H1 (cell line): ENCODE measurements around the gene RABGGTA. TPM values are rescaled to one million over a fixed set of nuclear protein-coding genes. Genes with fewer than 3 reads are reported as not detected.

ENCODE experiments used
- CTCF ChIA-PET: fragments of 300-600 bp; sonication (Branson Sonifier 250); formaldehyde crosslinking; loops from one replicate; lab custom pipeline; 2021; ENCODE audit not compliant: partially characterized antibody; lab: Charles Lee
- POLR2A ChIA-PET: fragments of 300-600 bp; sonication (Branson Sonifier 250); formaldehyde crosslinking; loops from one replicate; lab custom pipeline; 2021; ENCODE audit warnings: inconsistent platforms; ENCODE audit not compliant: partially characterized antibody; lab: Charles Lee
- DNase-seq, 2 experiments: peaks; one replicate each; pipeline versions ENCODE4 v3.0.0 to v3.0.0-alpha.2; 2010 to 2022; ENCODE audit warnings: low spot score in 2 of 2, low read depth in 1 of 2, mixed read lengths in 1 of 2
- FAIRE-seq: peaks from 2 replicates; lab custom pipeline; 2011; peaks lifted over from hg19 to GRCh38; lab: Jason Lieb, UNC
- H2AFZ ChIP-seq: 2 replicates; pipeline ENCODE4 v1.8.1; 2012; ENCODE audit warnings: low read length, inconsistent platforms
- H2AK5ac ChIP-seq: 2 replicates; pipeline ENCODE4 v1.6.1; 2013; ENCODE audit warnings: low read depth, low read length
- H2BK120ac ChIP-seq: replicated peaks from 2 replicates; pipeline ENCODE3; 2013; ENCODE audit warnings: low read depth, low read length, inconsistent platforms
- H2BK12ac ChIP-seq: 2 replicates; pipeline ENCODE4 v1.6.1; 2013; ENCODE audit warnings: low read depth, low read length
- H2BK15ac ChIP-seq: 2 replicates; pipeline ENCODE4 v1.6.1; 2013; ENCODE audit warnings: low read length
- H2BK20ac ChIP-seq: 2 replicates; pipeline ENCODE4 v1.6.1; 2013; ENCODE audit warnings: low read length
- H2BK5ac ChIP-seq: 2 replicates; pipeline ENCODE4 v1.6.1; 2013; ENCODE audit warnings: low read depth, low read length
- H3K14ac ChIP-seq: 2 replicates; pipeline ENCODE4 v1.6.1; 2013; ENCODE audit warnings: inconsistent platforms; ENCODE audit not compliant: insufficient read length
- H3K18ac ChIP-seq: 2 replicates; pipeline ENCODE4 v1.6.1; 2013; ENCODE audit warnings: low read length; ENCODE audit errors: extremely low read depth
- H3K23ac ChIP-seq: 2 replicates; pipeline ENCODE4 v1.6.1; 2013; ENCODE audit warnings: inconsistent platforms; ENCODE audit not compliant: insufficient read length
- H3K23me2 ChIP-seq: 2 replicates; pipeline ENCODE4 v1.6.1; 2013; ENCODE audit warnings: low read depth, low read length
- H3K27ac ChIP-seq: 2 replicates; pipeline ENCODE4 v1.6.1; 2011; ENCODE audit warnings: low read depth, low read length, inconsistent platforms
- H3K27me3 ChIP-seq, 4 experiments: replicated peaks in 1 of 4; 1 replicate in 1 of 4; 2 replicates in 3 of 4; pipeline versions ENCODE4 v1.6.1 to v1.8.1; 2011 to 2013; ENCODE audit warnings: low read length in 3 of 4, mild to moderate bottlenecking in 3 of 4, inconsistent platforms in 2 of 4, mixed read lengths in 2 of 4, moderate library complexity in 1 of 4; ENCODE audit not compliant: control insufficient read depth in 3 of 4, insufficient read depth in 3 of 4; ENCODE audit errors: extremely low read depth in 1 of 4
- H3K36me3 ChIP-seq, 4 experiments: 2 replicates each; pipeline versions ENCODE4 v1.6.1 to v1.8.1; 2011 to 2013; ENCODE audit warnings: mild to moderate bottlenecking in 4 of 4, low read length in 3 of 4, moderate library complexity in 2 of 4, control low read depth in 1 of 4, inconsistent platforms in 1 of 4; ENCODE audit not compliant: insufficient read depth in 4 of 4, control insufficient read depth in 2 of 4
- H3K4ac ChIP-seq: replicated peaks from 2 replicates; pipeline ENCODE3; 2013; ENCODE audit warnings: low read length, low read depth, mixed read lengths, inconsistent platforms; ENCODE audit not compliant: insufficient read length
- H3K4me1 ChIP-seq, 4 experiments: replicated peaks in 1 of 4; 1 replicate in 1 of 4; 2 replicates in 3 of 4; pipeline versions ENCODE4 v1.6.1 to v1.8.1; 2011 to 2013; ENCODE audit warnings: low read length in 3 of 4, inconsistent platforms in 2 of 4, mixed read lengths in 1 of 4; ENCODE audit not compliant: insufficient read depth in 4 of 4, control insufficient read depth in 3 of 4
- H3K4me2 ChIP-seq, 2 experiments: 2 replicates each; pipeline versions ENCODE4 v1.6.1 to v1.8.1; 2011 to 2013; ENCODE audit warnings: low read depth in 2 of 2, low read length in 2 of 2, control low read depth in 1 of 2, inconsistent platforms in 1 of 2, mild to moderate bottlenecking in 1 of 2; ENCODE audit not compliant: insufficient read depth in 1 of 2
- H3K4me3 ChIP-seq, 4 experiments: fragments of 200-600, 300-600 bp in 1 of 4; sonication (generic), shearing (Covaris generic), sonication (Bioruptor Twin) in 1 of 4; 2 replicates each; pipeline versions ENCODE4 v1.5.1 to v1.8.1; 2011 to 2016; ENCODE audit warnings: low read length in 4 of 4, low read depth in 3 of 4, control low read depth in 2 of 4, inconsistent platforms in 2 of 4, mild to moderate bottlenecking in 2 of 4, mixed read lengths in 1 of 4, moderate library complexity in 1 of 4; ENCODE audit not compliant: insufficient read depth in 2 of 4; ENCODE audit errors: extremely low read depth in 1 of 4
- H3K56ac ChIP-seq: replicated peaks from 2 replicates; pipeline ENCODE3; 2013; ENCODE audit warnings: low read depth, mild to moderate bottlenecking, mixed read lengths, low read length, inconsistent platforms; ENCODE audit not compliant: insufficient read length
- H3K79me1 ChIP-seq: 2 replicates; pipeline ENCODE4 v1.6.1; 2013; ENCODE audit warnings: low read depth, low read length, control low read depth
- H3K79me2 ChIP-seq, 2 experiments: 2 replicates each; pipeline versions ENCODE4 v1.6.1 to v1.8.1; 2012 to 2013; ENCODE audit warnings: low read length in 2 of 2, mild to moderate bottlenecking in 2 of 2, inconsistent platforms in 1 of 2; ENCODE audit not compliant: insufficient read depth in 2 of 2, control insufficient read depth in 1 of 2
- H3K9ac ChIP-seq, 4 experiments: replicated peaks in 1 of 4; 1 replicate in 1 of 4; 2 replicates in 3 of 4; pipeline versions ENCODE4 v1.6.1 to v1.8.1; 2011 to 2013; ENCODE audit warnings: low read depth in 3 of 4, low read length in 3 of 4, control low read depth in 2 of 4, mild to moderate bottlenecking in 2 of 4, moderate library complexity in 2 of 4, inconsistent platforms in 1 of 4; ENCODE audit errors: extremely low read depth in 1 of 4
- H3K9me3 ChIP-seq, 2 experiments: 2 replicates each; pipeline versions ENCODE4 v1.6.1 to v1.8.1; 2012 to 2013; ENCODE audit warnings: mild to moderate bottlenecking in 2 of 2, moderate library complexity in 2 of 2, control low read depth in 1 of 2, inconsistent platforms in 1 of 2, low read depth in 1 of 2, low read length in 1 of 2, mixed read lengths in 1 of 2; ENCODE audit not compliant: insufficient read depth in 2 of 2
- H4K20me1 ChIP-seq, 2 experiments: replicated peaks in 1 of 2; 2 replicates each; pipeline versions ENCODE3 to v1.8.1; 2011 to 2013; ENCODE audit warnings: inconsistent platforms in 2 of 2, low read length in 2 of 2, mild to moderate bottlenecking in 1 of 2; ENCODE audit not compliant: insufficient read depth in 2 of 2, control insufficient read depth in 1 of 2
- H4K5ac ChIP-seq: 2 replicates; pipeline ENCODE4 v1.6.1; 2013; ENCODE audit warnings: low read length, low read depth, mixed read lengths, inconsistent platforms; ENCODE audit not compliant: insufficient read length
- H4K8ac ChIP-seq: 2 replicates; pipeline ENCODE4 v1.8.0; 2013; ENCODE audit warnings: mild to moderate bottlenecking, moderate library complexity, low read length, inconsistent platforms; ENCODE audit not compliant: insufficient read depth; ENCODE audit errors: extremely low read depth
- H4K91ac ChIP-seq: replicated peaks from 2 replicates; pipeline ENCODE3; 2013; ENCODE audit warnings: low read length, mixed read lengths, inconsistent platforms; ENCODE audit not compliant: insufficient read length
- CHD1 ChIP-seq: IDR thresholded peaks from 2 replicates; pipeline ENCODE4 v1.6.1; 2012; ENCODE audit warnings: low read depth, low read length, improper control_type of control experiment
- CREB1 ChIP-seq: IDR thresholded peaks from 2 replicates; pipeline ENCODE4 v1.6.1; 2012; ENCODE audit warnings: inconsistent platforms
- CTBP2 ChIP-seq: IDR thresholded peaks from 2 replicates; pipeline ENCODE4 v1.7.0; 2011; ENCODE audit warnings: borderline replicate concordance, mild to moderate bottlenecking, moderate library complexity, mixed read lengths, low read length; ENCODE audit not compliant: insufficient read depth, insufficient read length
- E2F6 ChIP-seq: IDR thresholded peaks from 2 replicates; pipeline ENCODE4 v1.6.1; 2012; ENCODE audit warnings: inconsistent platforms
- GABPA ChIP-seq: IDR thresholded peaks from 2 replicates; pipeline ENCODE4 v1.6.1; 2011; ENCODE audit warnings: mild to moderate bottlenecking, low read length, moderate library complexity, borderline replicate concordance; ENCODE audit not compliant: insufficient read depth
- KDM5A ChIP-seq: fragments of 200-600 bp; IDR thresholded peaks from 2 replicates; pipeline ENCODE4 v1.7.1; 2012; ENCODE audit warnings: mild to moderate bottlenecking, low read length, inconsistent platforms, mixed read lengths
- NANOG ChIP-seq: IDR thresholded peaks from 2 replicates; pipeline ENCODE4 v1.6.1; 2011; ENCODE audit warnings: low read length, low read depth, mild to moderate bottlenecking, inconsistent platforms; ENCODE audit not compliant: insufficient read depth, poor library complexity, severe bottlenecking
- PHF8 ChIP-seq: fragments of 200-600 bp; sonication (generic); conservative IDR thresholded peaks from 2 replicates; pipeline ENCODE4 v1.7.1; 2012; ENCODE audit warnings: low read depth, mild to moderate bottlenecking, inconsistent platforms, low read length, moderate library complexity
- RNF2 ChIP-seq: fragments of 200-900, 300-1000 bp; sonication (generic); IDR thresholded peaks from 2 replicates; pipeline ENCODE4 v1.7.1; 2016; ENCODE audit warnings: borderline replicate concordance, low read depth, mild to moderate bottlenecking, antibody characterized with exemption, low read length; ENCODE audit not compliant: poor library complexity, severe bottlenecking; ENCODE audit errors: missing control alignments
- SUZ12 ChIP-seq: fragments of 200-600 bp; sonication (generic); IDR thresholded peaks from 2 replicates; pipeline ENCODE4 v1.6.1; 2012; ENCODE audit warnings: mild to moderate bottlenecking, inconsistent platforms, low read length, moderate library complexity, mixed read lengths
- YY1 ChIP-seq: IDR thresholded peaks from 2 replicates; pipeline ENCODE4 v1.6.1; 2011; ENCODE audit warnings: low read depth, mild to moderate bottlenecking, low read length
- WGBS, 2 experiments: shearing (Covaris generic) in 1 of 2; methylation state at CpG; one replicate each; pipeline versions ENCODE4 v1.1.6 to v1.1.7; 2013 to 2015; ENCODE audit warnings: low lambda C conversion rate in 2 of 2, mixed read lengths in 2 of 2, inconsistent platforms in 1 of 2, low coverage in 1 of 2, missing lambda C conversion rate in 1 of 2; ENCODE audit not compliant: insufficient replicate concordance in 2 of 2, insufficient coverage in 1 of 2, insufficient read length in 1 of 2; ENCODE audit errors: extremely low coverage in 1 of 2, missing lambda C conversion rate in 1 of 2; 5-methylcytosine and 5-hydroxymethylcytosine counted together
- polyA plus RNA-seq, 7 experiments: library from polyadenylated mRNA; depleted of rRNA in 3 of 7; stranded (reverse) in 5 of 7; unstranded in 2 of 7; fragments of >200 nt in 5 of 7; fragments of 200-250 nt in 2 of 7; gene quantifications; 1 replicate in 5 of 7; 2 replicates in 1 of 7; 4 replicates in 1 of 7; pipeline versions ENCODE4 v1.2.1 to v1.2.3, GENCODE V29; 2011 to 2013; ENCODE audit warnings: missing spikeins in 2 of 7, mixed read lengths in 2 of 7
- total RNA-seq: library from RNA; stranded (reverse); fragmentation: NEBNext Ultra II Directional; extraction: Animal tissue kit (Norgen Biotek cat#: 25700); gene quantifications from 2 replicates; pipeline ENCODE4 v1.2.1, GENCODE V29; 2021

The RABGGTA gene
- total and polyA plus RNA-seq, 2 of the 8 experiments (the other 6 are each of a cell fraction or from before 2014, with no cell fraction given): 16.0 to 49.8 TPM

- CTCF ChIA-PET: interaction anchor here (1.0 to 5.5 kb wide), 7 partner anchors 12 to 129 kb away, joined by 3 to 51 read pairs (median 4); partner anchors contain the start of genes CIDEB, IRF9, RABGGTA and TINF2
Measured at GRCh38 chr14:24289649-24290280, 18.4 kb upstream of the RABGGTA start.

More at GRCh38 chr14:24289649-24290280, 18.4 kb upstream of the RABGGTA start:
- no peak overlapping the region for H3K4ac ChIP-seq
- FAIRE-seq (no peak), DNase-seq (no peak)
- H2BK5ac ChIP-seq: no peak overlapping the region
- peaks cover 2 to 4% of the 10 kb centered on the region in 2 experiments for H4K20me1 ChIP-seq
- H4K5ac ChIP-seq: no peak overlapping the region
- H4K91ac ChIP-seq: no peak overlapping the region
- no peak overlapping the region for H2AK5ac ChIP-seq
- no peak overlapping the region for H3K9ac ChIP-seq
- no peak overlapping the region for H2BK120ac ChIP-seq
- no peaks in the 10 kb centered on the region for H3K23me2 ChIP-seq
- H3K79me2 ChIP-seq: no peaks in the 10 kb centered on the region
- POLR2A ChIA-PET: interaction anchor here (1.5 to 2.0 kb wide), 4 partner anchors 11 to 44 kb away, joined by 3 to 9 read pairs (median 6); partner anchors contain the start of genes CIDEB and RABGGTA
- H3K36me3 ChIP-seq: peaks cover 0 to 8% (median 2%) of the 10 kb centered on the region in 4 experiments; a peak in 1 of 8 replicates
- H3K4me2 ChIP-seq: no peak overlapping the region
- no peak overlapping the region for H3K56ac ChIP-seq
- H4K8ac ChIP-seq: no peak overlapping the region
- no peak overlapping the region for H2BK12ac ChIP-seq
- no peak overlapping the region for H2AFZ ChIP-seq
- H2BK20ac ChIP-seq: no peak overlapping the region
- H3K4me1 ChIP-seq: no peaks in the 10 kb centered on the region
- TF ChIP-seq NANOG (no peak), YY1 (no peak), GABPA (no peak), RNF2 (no peak), CREB1 (no peak), E2F6 (no peak), CHD1 (no peak), SUZ12 (no peak), CTBP2 (no peak), KDM5A (no peak), PHF8 (no peak)
- TF ChIP-seq, all 59 proteins: peak for 0
- Histone ChIP-seq H3K23ac (no peak overlapping the region), H3K27me3 (no peaks in the 10 kb centered on the region), H2BK15ac (no peak overlapping the region), H3K14ac (no peak overlapping the region), H3K4me3 (no peak overlapping the region), H3K18ac (no peak overlapping the region), H3K79me1 (no peaks in the 10 kb centered on the region), H3K9me3 (no peaks in the 10 kb centered on the region), H3K27ac (no peak overlapping the region)
- WGBS, 2 experiments: 75% methylated on average over 6 of the region's 6 CpGs; no CpG with 5 or more reads in 1 of the 2 experiments
